H1 (cell line): ENCODE results near the gene PID1. TPM values are rescaled to one million over a fixed set of nuclear protein-coding genes. Genes with fewer than 3 reads are reported as not detected.

Experiments used
- CTCF ChIA-PET: fragments of 300-600 bp; sonication (Branson Sonifier 250); formaldehyde crosslinking; loops from one replicate; lab custom pipeline; 2021; ENCODE audit not compliant: partially characterized antibody; lab: Charles Lee
- POLR2A ChIA-PET: fragments of 300-600 bp; sonication (Branson Sonifier 250); formaldehyde crosslinking; loops from one replicate; lab custom pipeline; 2021; ENCODE audit warnings: inconsistent platforms; ENCODE audit not compliant: partially characterized antibody; lab: Charles Lee
- DNase-seq, 2 experiments: peaks; one replicate each; pipeline versions ENCODE4 v3.0.0 to v3.0.0-alpha.2; 2010 to 2022; ENCODE audit warnings: low spot score in 2 of 2, low read depth in 1 of 2, mixed read lengths in 1 of 2
- FAIRE-seq: peaks from 2 replicates; lab custom pipeline; 2011; peaks lifted over from hg19 to GRCh38; lab: Jason Lieb, UNC
- H2AFZ ChIP-seq: 2 replicates; pipeline ENCODE4 v1.8.1; 2012; ENCODE audit warnings: low read length, inconsistent platforms
- H2AK5ac ChIP-seq: 2 replicates; pipeline ENCODE4 v1.6.1; 2013; ENCODE audit warnings: low read depth, low read length
- H2BK120ac ChIP-seq: replicated peaks from 2 replicates; pipeline ENCODE3; 2013; ENCODE audit warnings: low read depth, low read length, inconsistent platforms
- H2BK12ac ChIP-seq: 2 replicates; pipeline ENCODE4 v1.6.1; 2013; ENCODE audit warnings: low read depth, low read length
- H2BK15ac ChIP-seq: 2 replicates; pipeline ENCODE4 v1.6.1; 2013; ENCODE audit warnings: low read length
- H2BK20ac ChIP-seq: 2 replicates; pipeline ENCODE4 v1.6.1; 2013; ENCODE audit warnings: low read length
- H2BK5ac ChIP-seq: 2 replicates; pipeline ENCODE4 v1.6.1; 2013; ENCODE audit warnings: low read depth, low read length
- H3K14ac ChIP-seq: 2 replicates; pipeline ENCODE4 v1.6.1; 2013; ENCODE audit warnings: inconsistent platforms; ENCODE audit not compliant: insufficient read length
- H3K18ac ChIP-seq: 2 replicates; pipeline ENCODE4 v1.6.1; 2013; ENCODE audit warnings: low read length; ENCODE audit errors: extremely low read depth
- H3K23ac ChIP-seq: 2 replicates; pipeline ENCODE4 v1.6.1; 2013; ENCODE audit warnings: inconsistent platforms; ENCODE audit not compliant: insufficient read length
- H3K23me2 ChIP-seq: 2 replicates; pipeline ENCODE4 v1.6.1; 2013; ENCODE audit warnings: low read depth, low read length
- H3K27ac ChIP-seq: 2 replicates; pipeline ENCODE4 v1.6.1; 2011; ENCODE audit warnings: low read depth, low read length, inconsistent platforms
- H3K27me3 ChIP-seq, 4 experiments: replicated peaks in 1 of 4; 1 replicate in 1 of 4; 2 replicates in 3 of 4; pipeline versions ENCODE4 v1.6.1 to v1.8.1; 2011 to 2013; ENCODE audit warnings: low read length in 3 of 4, mild to moderate bottlenecking in 3 of 4, inconsistent platforms in 2 of 4, mixed read lengths in 2 of 4, moderate library complexity in 1 of 4; ENCODE audit not compliant: control insufficient read depth in 3 of 4, insufficient read depth in 3 of 4; ENCODE audit errors: extremely low read depth in 1 of 4
- H3K36me3 ChIP-seq, 4 experiments: 2 replicates each; pipeline versions ENCODE4 v1.6.1 to v1.8.1; 2011 to 2013; ENCODE audit warnings: mild to moderate bottlenecking in 4 of 4, low read length in 3 of 4, moderate library complexity in 2 of 4, control low read depth in 1 of 4, inconsistent platforms in 1 of 4; ENCODE audit not compliant: insufficient read depth in 4 of 4, control insufficient read depth in 2 of 4
- H3K4ac ChIP-seq: replicated peaks from 2 replicates; pipeline ENCODE3; 2013; ENCODE audit warnings: low read length, low read depth, mixed read lengths, inconsistent platforms; ENCODE audit not compliant: insufficient read length
- H3K4me1 ChIP-seq, 4 experiments: replicated peaks in 1 of 4; 1 replicate in 1 of 4; 2 replicates in 3 of 4; pipeline versions ENCODE4 v1.6.1 to v1.8.1; 2011 to 2013; ENCODE audit warnings: low read length in 3 of 4, inconsistent platforms in 2 of 4, mixed read lengths in 1 of 4; ENCODE audit not compliant: insufficient read depth in 4 of 4, control insufficient read depth in 3 of 4
- H3K4me2 ChIP-seq, 2 experiments: 2 replicates each; pipeline versions ENCODE4 v1.6.1 to v1.8.1; 2011 to 2013; ENCODE audit warnings: low read depth in 2 of 2, low read length in 2 of 2, control low read depth in 1 of 2, inconsistent platforms in 1 of 2, mild to moderate bottlenecking in 1 of 2; ENCODE audit not compliant: insufficient read depth in 1 of 2
- H3K4me3 ChIP-seq, 4 experiments: fragments of 200-600, 300-600 bp in 1 of 4; sonication (generic), shearing (Covaris generic), sonication (Bioruptor Twin) in 1 of 4; 2 replicates each; pipeline versions ENCODE4 v1.5.1 to v1.8.1; 2011 to 2016; ENCODE audit warnings: low read length in 4 of 4, low read depth in 3 of 4, control low read depth in 2 of 4, inconsistent platforms in 2 of 4, mild to moderate bottlenecking in 2 of 4, mixed read lengths in 1 of 4, moderate library complexity in 1 of 4; ENCODE audit not compliant: insufficient read depth in 2 of 4; ENCODE audit errors: extremely low read depth in 1 of 4
- H3K56ac ChIP-seq: replicated peaks from 2 replicates; pipeline ENCODE3; 2013; ENCODE audit warnings: low read depth, mild to moderate bottlenecking, mixed read lengths, low read length, inconsistent platforms; ENCODE audit not compliant: insufficient read length
- H3K79me1 ChIP-seq: 2 replicates; pipeline ENCODE4 v1.6.1; 2013; ENCODE audit warnings: low read depth, low read length, control low read depth
- H3K79me2 ChIP-seq, 2 experiments: 2 replicates each; pipeline versions ENCODE4 v1.6.1 to v1.8.1; 2012 to 2013; ENCODE audit warnings: low read length in 2 of 2, mild to moderate bottlenecking in 2 of 2, inconsistent platforms in 1 of 2; ENCODE audit not compliant: insufficient read depth in 2 of 2, control insufficient read depth in 1 of 2
- H3K9ac ChIP-seq, 4 experiments: replicated peaks in 1 of 4; 1 replicate in 1 of 4; 2 replicates in 3 of 4; pipeline versions ENCODE4 v1.6.1 to v1.8.1; 2011 to 2013; ENCODE audit warnings: low read depth in 3 of 4, low read length in 3 of 4, control low read depth in 2 of 4, mild to moderate bottlenecking in 2 of 4, moderate library complexity in 2 of 4, inconsistent platforms in 1 of 4; ENCODE audit errors: extremely low read depth in 1 of 4
- H3K9me3 ChIP-seq, 2 experiments: 2 replicates each; pipeline versions ENCODE4 v1.6.1 to v1.8.1; 2012 to 2013; ENCODE audit warnings: mild to moderate bottlenecking in 2 of 2, moderate library complexity in 2 of 2, control low read depth in 1 of 2, inconsistent platforms in 1 of 2, low read depth in 1 of 2, low read length in 1 of 2, mixed read lengths in 1 of 2; ENCODE audit not compliant: insufficient read depth in 2 of 2
- H4K20me1 ChIP-seq, 2 experiments: replicated peaks in 1 of 2; 2 replicates each; pipeline versions ENCODE3 to v1.8.1; 2011 to 2013; ENCODE audit warnings: inconsistent platforms in 2 of 2, low read length in 2 of 2, mild to moderate bottlenecking in 1 of 2; ENCODE audit not compliant: insufficient read depth in 2 of 2, control insufficient read depth in 1 of 2
- H4K5ac ChIP-seq: 2 replicates; pipeline ENCODE4 v1.6.1; 2013; ENCODE audit warnings: low read length, low read depth, mixed read lengths, inconsistent platforms; ENCODE audit not compliant: insufficient read length
- H4K8ac ChIP-seq: 2 replicates; pipeline ENCODE4 v1.8.0; 2013; ENCODE audit warnings: mild to moderate bottlenecking, moderate library complexity, low read length, inconsistent platforms; ENCODE audit not compliant: insufficient read depth; ENCODE audit errors: extremely low read depth
- H4K91ac ChIP-seq: replicated peaks from 2 replicates; pipeline ENCODE3; 2013; ENCODE audit warnings: low read length, mixed read lengths, inconsistent platforms; ENCODE audit not compliant: insufficient read length
- CBX8 ChIP-seq: fragments of 300-800, 300-1000 bp; sonication (generic); IDR thresholded peaks from 2 replicates; pipeline ENCODE4 v1.7.1; 2016; ENCODE audit warnings: low read depth, low read length, borderline replicate concordance
- CHD2 ChIP-seq: IDR thresholded peaks from 2 replicates; pipeline ENCODE4 v1.6.1; 2012; ENCODE audit warnings: low read length, improper control_type of control experiment
- GTF2F1 ChIP-seq: IDR thresholded peaks from 2 replicates; pipeline ENCODE4 v1.6.1; 2012; ENCODE audit warnings: low read depth, low read length, improper control_type of control experiment, borderline replicate concordance
- RBBP5 ChIP-seq: IDR thresholded peaks from 2 replicates; pipeline ENCODE4 v1.7.1; 2012; ENCODE audit warnings: low read depth, mild to moderate bottlenecking, inconsistent platforms, low read length, moderate library complexity, borderline replicate concordance
- SP4 ChIP-seq: IDR thresholded peaks from 2 replicates; pipeline ENCODE4 v1.6.1; 2012; ENCODE audit warnings: low read length, inconsistent platforms
- WGBS, 2 experiments: shearing (Covaris generic) in 1 of 2; methylation state at CpG; one replicate each; pipeline versions ENCODE4 v1.1.6 to v1.1.7; 2013 to 2015; ENCODE audit warnings: low lambda C conversion rate in 2 of 2, mixed read lengths in 2 of 2, inconsistent platforms in 1 of 2, low coverage in 1 of 2, missing lambda C conversion rate in 1 of 2; ENCODE audit not compliant: insufficient replicate concordance in 2 of 2, insufficient coverage in 1 of 2, insufficient read length in 1 of 2; ENCODE audit errors: extremely low coverage in 1 of 2, missing lambda C conversion rate in 1 of 2; 5-methylcytosine and 5-hydroxymethylcytosine counted together
- polyA plus RNA-seq, 7 experiments: library from polyadenylated mRNA; depleted of rRNA in 3 of 7; stranded (reverse) in 5 of 7; unstranded in 2 of 7; fragments of >200 nt in 5 of 7; fragments of 200-250 nt in 2 of 7; gene quantifications; 1 replicate in 5 of 7; 2 replicates in 1 of 7; 4 replicates in 1 of 7; pipeline versions ENCODE4 v1.2.1 to v1.2.3, GENCODE V29; 2011 to 2013; ENCODE audit warnings: missing spikeins in 2 of 7, mixed read lengths in 2 of 7
- total RNA-seq: library from RNA; stranded (reverse); fragmentation: NEBNext Ultra II Directional; extraction: Animal tissue kit (Norgen Biotek cat#: 25700); gene quantifications from 2 replicates; pipeline ENCODE4 v1.2.1, GENCODE V29; 2021
- TF ChIP-seq, protein P1 (sequence below): IDR thresholded peaks from 2 replicates; pipeline ENCODE4 v1.6.1; 2011; ENCODE audit warnings: low read length, improper control_type of control experiment

PID1 gene
- total and polyA plus RNA-seq, 2 of the 8 experiments (the other 6 are each of a cell fraction or from before 2014, with no cell fraction given): 1.5 to 3.3 TPM

DNA sequence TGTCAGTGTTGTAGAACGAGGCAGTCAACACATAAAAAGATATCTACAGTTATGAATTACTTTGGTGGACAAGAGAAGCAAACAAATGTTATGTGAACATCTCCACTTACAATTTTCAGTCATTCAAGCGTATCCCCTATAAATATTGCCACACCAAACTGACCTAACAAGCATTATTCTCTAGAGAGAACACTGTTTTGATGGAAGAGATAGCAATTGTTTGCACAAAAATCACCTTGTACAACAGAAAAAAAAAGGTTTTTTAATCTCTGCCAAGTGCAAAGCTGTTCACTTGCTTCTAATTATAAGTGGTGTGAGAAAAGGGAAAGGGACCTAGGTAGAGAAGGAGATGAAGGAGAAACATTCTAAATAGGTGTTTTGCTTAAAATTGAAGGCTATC lies 33.8 kb downstream of the PID1 start:
- Histone ChIP-seq H2BK5ac (no peak overlapping the region), H3K4me2 (no peak overlapping the region), H3K79me2 (no peaks in the 10 kb centered on the region), H4K5ac (no peak overlapping the region), H3K14ac (no peak overlapping the region), H3K23me2 (no peaks in the 10 kb centered on the region), H2BK15ac (no peak overlapping the region), H2BK12ac (no peak overlapping the region), H3K4ac (no peak overlapping the region), H2AFZ (no peak overlapping the region)
- DNase-seq: no peak
- no peak for FAIRE-seq
- TF ChIP-seq RBBP5 (no peak), SP4 (no peak), GTF2F1 (no peak), CHD2 (no peak), CBX8 (no peak)
- TF ChIP-seq, protein P1, sequence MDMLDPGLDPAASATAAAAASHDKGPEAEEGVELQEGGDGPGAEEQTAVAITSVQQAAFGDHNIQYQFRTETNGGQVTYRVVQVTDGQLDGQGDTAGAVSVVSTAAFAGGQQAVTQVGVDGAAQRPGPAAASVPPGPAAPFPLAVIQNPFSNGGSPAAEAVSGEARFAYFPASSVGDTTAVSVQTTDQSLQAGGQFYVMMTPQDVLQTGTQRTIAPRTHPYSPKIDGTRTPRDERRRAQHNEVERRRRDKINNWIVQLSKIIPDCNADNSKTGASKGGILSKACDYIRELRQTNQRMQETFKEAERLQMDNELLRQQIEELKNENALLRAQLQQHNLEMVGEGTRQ: no peak
- TF ChIP-seq, all 59 proteins: peak for 0
- no peaks in the 10 kb centered on the region for H3K27me3 ChIP-seq
- H3K23ac ChIP-seq: no peak overlapping the region
- no peaks in the 10 kb centered on the region for H3K79me1 ChIP-seq
- H4K8ac ChIP-seq: no peak overlapping the region
- no peak overlapping the region for H3K18ac ChIP-seq
- no peak overlapping the region for H3K9ac ChIP-seq
- no peak overlapping the region for H2BK20ac ChIP-seq
- POLR2A ChIA-PET: no interaction called here
- no peak overlapping the region for H2AK5ac ChIP-seq
- no peak overlapping the region for H3K27ac ChIP-seq
- no peaks in the 10 kb centered on the region for H4K20me1 ChIP-seq
- H4K91ac ChIP-seq: no peak overlapping the region
- WGBS, 2 experiments: 50% methylated on average over 2 of the region's 2 CpGs; no CpG with 5 or more reads in 1 of the 2 experiments
- H3K4me3 ChIP-seq: no peak overlapping the region
- H2BK120ac ChIP-seq: no peak overlapping the region
- no peaks in the 10 kb centered on the region for H3K4me1 ChIP-seq
- CTCF ChIA-PET: interaction anchor here (0.7 kb wide), 2 partner anchors 19 to 87 kb away, joined by 3 read pairs; no protein-coding TSS in a partner anchor
- no peaks in the 10 kb centered on the region; a peak in 1 of 8 replicates for H3K36me3 ChIP-seq
- H3K56ac ChIP-seq: no peak overlapping the region
- peaks cover 0 to 6% of the 10 kb centered on the region in 2 experiments; a peak in 1 of 4 replicates for H3K9me3 ChIP-seq
